NB4 (cell line): ENCODE results near the gene TCOF1.

Experiments
- DNase-seq: peaks from one replicate; pipeline ENCODE4 v3.0.0; 2010; ENCODE audit warnings: low read depth
- H3K4me3 ChIP-seq: one replicate; pipeline ENCODE4 v1.5.1; 2011; ENCODE audit warnings: mild to moderate bottlenecking, low read depth, low read length, moderate library complexity
- CTCF ChIP-seq: IDR thresholded peaks from one replicate; pipeline ENCODE4 v1.5.1; 2012; ENCODE audit warnings: low read depth, low read length
- MAX ChIP-seq: IDR thresholded peaks from 2 replicates; pipeline ENCODE4 v1.6.1; 2011; ENCODE audit warnings: low read depth, low read length
- MYC ChIP-seq: IDR thresholded peaks from 2 replicates; pipeline ENCODE4 v1.6.1; 2011; ENCODE audit warnings: low read depth, low read length
- POLR2A ChIP-seq: IDR thresholded peaks from 2 replicates; pipeline ENCODE4 v1.6.1; 2011; ENCODE audit warnings: mild to moderate bottlenecking; ENCODE audit not compliant: insufficient read length; ENCODE audit errors: extremely low read depth

The TCOF1 gene

GRCh38 chr5:150322202-150322601, 35.3 kb upstream of the TCOF1 start:
- no peak overlapping the region for H3K4me3 ChIP-seq
- DNase-seq, result no peak
- TF ChIP-seq MAX, result no peak
- TF ChIP-seq MYC, result no peak
- no peak for TF ChIP-seq CTCF
- no peak for TF ChIP-seq POLR2A

GRCh38 chr5:150323092-150323491, 34.4 kb upstream of the TCOF1 start:
- no peak for TF ChIP-seq MAX
- no peak for TF ChIP-seq MYC
- TF ChIP-seq POLR2A, result no peak
- no peak for TF ChIP-seq CTCF
- H3K4me3 ChIP-seq, result no peak overlapping the region
- peak; percentile 55 for DNase-seq

GRCh38 chr5:150323819-150324218, 33.7 kb upstream of the TCOF1 start:
- no peak overlapping the region for H3K4me3 ChIP-seq

GRCh38 chr5:150325426-150325825, 32.1 kb upstream of the TCOF1 start:
- TF ChIP-seq POLR2A (no peak), MYC (no peak)
- no peak for DNase-seq
- no peak overlapping the region for H3K4me3 ChIP-seq

More at GRCh38 chr5:150323819-150324218, 33.7 kb upstream of the TCOF1 start:
- no peak for TF ChIP-seq MAX
- TF ChIP-seq CTCF, result no peak
- TF ChIP-seq POLR2A, result no peak
- no peak for TF ChIP-seq MYC
- no peak for DNase-seq

GRCh38 chr5:150326707-150327106, 30.8 kb upstream of the TCOF1 start:
- no peak overlapping the region for H3K4me3 ChIP-seq
- TF ChIP-seq POLR2A (no peak), CTCF (no peak), MYC (no peak), MAX (no peak)
- DNase-seq, result no peak

- TF ChIP-seq CTCF (no peak), MYC (no peak)
- H3K4me3 ChIP-seq, result no peak overlapping the region
- DNase-seq, result no peak
Observed at GRCh38 chr5:150327139-150327538, 30.4 kb upstream of the TCOF1 start.

- H3K4me3 ChIP-seq, result no peak overlapping the region
- TF ChIP-seq MAX (no peak), POLR2A (no peak), CTCF (no peak), MYC (no peak)
- DNase-seq, result no peak
Observed at GRCh38 chr5:150328515-150328914, 29.0 kb upstream of the TCOF1 start.
